GM06990 (cell line): ENCODE measurements around the gene RFTN1.

Experiments used
- DNase-seq: peaks from one replicate; pipeline ENCODE4 v3.0.0-alpha.2; 2011; ENCODE audit not compliant: insufficient read length; ENCODE audit errors: extremely low read depth
- H3K27me3 ChIP-seq: replicated peaks from 2 replicates; pipeline ENCODE4 v1.6.0; 2011; ENCODE audit warnings: low read length; ENCODE audit not compliant: control insufficient read depth, insufficient read depth
- H3K36me3 ChIP-seq: 2 replicates; pipeline ENCODE4 v1.5.1; 2011; ENCODE audit warnings: low read length; ENCODE audit not compliant: control insufficient read depth, insufficient read depth
- H3K4me3 ChIP-seq: replicated peaks from 2 replicates; pipeline ENCODE4 v1.5.1; 2011; ENCODE audit warnings: low read depth, mild to moderate bottlenecking, control low read depth, low read length
- TF ChIP-seq, protein P1 (sequence below): IDR thresholded peaks from 2 replicates; pipeline ENCODE4 v1.5.1; 2011; ENCODE audit warnings: low read length, control low read depth, mild to moderate bottlenecking, inconsistent platforms; ENCODE audit not compliant: insufficient read depth, poor library complexity, severe bottlenecking

RFTN1 gene

DNA sequence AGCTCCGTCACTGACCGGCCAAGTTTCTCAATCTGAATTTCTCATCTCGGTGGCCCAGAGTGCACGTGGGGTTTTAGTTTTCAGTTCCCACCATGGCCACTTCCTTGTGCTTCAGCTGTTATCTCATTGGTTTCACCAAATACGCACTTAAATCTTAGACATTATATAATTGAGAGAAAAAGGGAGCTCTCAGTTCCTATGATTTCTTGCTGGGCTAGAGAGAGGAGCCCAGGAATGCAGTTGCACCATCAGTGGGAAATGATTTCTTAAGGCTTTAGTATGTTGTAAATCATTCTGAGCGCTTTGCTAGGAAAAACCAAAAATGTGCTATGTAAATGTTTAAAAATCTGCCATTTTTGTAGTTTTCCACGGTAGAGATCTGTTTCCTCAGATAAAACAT, 195.3 kb downstream of the RFTN1 start:
- TF ChIP-seq, protein P1, sequence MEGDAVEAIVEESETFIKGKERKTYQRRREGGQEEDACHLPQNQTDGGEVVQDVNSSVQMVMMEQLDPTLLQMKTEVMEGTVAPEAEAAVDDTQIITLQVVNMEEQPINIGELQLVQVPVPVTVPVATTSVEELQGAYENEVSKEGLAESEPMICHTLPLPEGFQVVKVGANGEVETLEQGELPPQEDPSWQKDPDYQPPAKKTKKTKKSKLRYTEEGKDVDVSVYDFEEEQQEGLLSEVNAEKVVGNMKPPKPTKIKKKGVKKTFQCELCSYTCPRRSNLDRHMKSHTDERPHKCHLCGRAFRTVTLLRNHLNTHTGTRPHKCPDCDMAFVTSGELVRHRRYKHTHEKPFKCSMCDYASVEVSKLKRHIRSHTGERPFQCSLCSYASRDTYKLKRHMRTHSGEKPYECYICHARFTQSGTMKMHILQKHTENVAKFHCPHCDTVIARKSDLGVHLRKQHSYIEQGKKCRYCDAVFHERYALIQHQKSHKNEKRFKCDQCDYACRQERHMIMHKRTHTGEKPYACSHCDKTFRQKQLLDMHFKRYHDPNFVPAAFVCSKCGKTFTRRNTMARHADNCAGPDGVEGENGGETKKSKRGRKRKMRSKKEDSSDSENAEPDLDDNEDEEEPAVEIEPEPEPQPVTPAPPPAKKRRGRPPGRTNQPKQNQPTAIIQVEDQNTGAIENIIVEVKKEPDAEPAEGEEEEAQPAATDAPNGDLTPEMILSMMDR, result no peak
- Histone ChIP-seq H3K27me3 (no peaks in the 10 kb centered on the region), H3K4me3 (no peak overlapping the region), H3K36me3 (peaks cover 47% of the 10 kb centered on the region)
- DNase-seq, result no peak

DNA sequence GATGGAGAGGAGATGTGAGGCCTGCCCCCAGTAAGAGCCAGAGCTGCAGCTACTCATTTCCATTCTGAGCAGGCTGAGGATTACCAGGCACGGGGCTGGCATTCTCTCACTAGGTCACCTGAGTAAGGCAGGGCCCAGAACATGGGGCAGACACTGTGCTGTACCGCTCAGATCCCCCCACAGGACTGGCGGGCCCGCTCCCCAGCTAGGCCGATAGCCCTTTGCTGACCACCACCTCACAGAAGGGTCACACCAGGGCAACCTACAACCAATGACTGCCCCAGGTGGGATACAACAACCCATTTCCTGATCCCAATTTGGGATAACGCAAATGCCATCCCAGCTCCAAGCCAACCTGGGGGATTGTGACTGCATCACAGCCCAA, 195.9 kb downstream of the RFTN1 start:
- H3K36me3 ChIP-seq, result peaks cover 40% of the 10 kb centered on the region
- TF ChIP-seq, protein P1, result no peak
- no peaks in the 10 kb centered on the region for H3K27me3 ChIP-seq
- no peak overlapping the region for H3K4me3 ChIP-seq
- DNase-seq, result no peak

DNA sequence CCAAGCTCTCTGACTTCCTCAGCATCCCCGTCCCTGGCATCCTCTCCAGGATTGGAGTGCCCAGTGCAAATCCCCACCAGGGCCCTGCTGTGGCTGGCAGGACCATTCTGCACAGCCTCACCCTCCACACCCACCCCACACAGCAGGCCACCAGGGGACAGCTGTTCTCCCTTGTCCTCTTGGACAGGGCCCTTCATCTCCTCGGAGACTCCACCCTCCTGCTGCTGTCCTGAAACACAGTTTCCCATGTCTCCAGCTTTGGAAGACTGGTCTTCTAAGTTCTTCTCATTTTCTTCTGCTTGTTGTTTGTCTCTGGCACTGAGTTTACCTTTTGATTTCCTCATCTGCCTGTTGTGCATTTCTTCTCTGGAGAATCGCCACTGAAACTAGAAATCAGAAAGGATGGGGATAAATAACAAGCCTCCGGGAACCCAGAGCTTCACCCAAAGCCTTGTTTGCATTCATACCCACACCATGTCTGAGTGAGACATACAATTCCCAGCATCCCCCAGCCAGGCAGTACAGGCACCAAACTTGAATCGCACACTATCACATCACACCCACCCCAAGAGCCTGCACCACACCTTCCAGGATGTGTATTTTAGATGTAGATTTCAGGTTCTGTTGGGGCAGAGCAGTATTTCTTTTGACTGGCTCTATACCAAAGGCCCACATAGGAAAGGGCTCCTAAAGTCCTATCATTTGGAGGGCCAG, 196.5 kb downstream of the RFTN1 start:
- Histone ChIP-seq H3K27me3 (no peaks in the 10 kb centered on the region), H3K4me3 (no peak overlapping the region), H3K36me3 (peaks cover 36% of the 10 kb centered on the region)
- TF ChIP-seq, protein P1, result no peak
- DNase-seq, result no peak

DNA sequence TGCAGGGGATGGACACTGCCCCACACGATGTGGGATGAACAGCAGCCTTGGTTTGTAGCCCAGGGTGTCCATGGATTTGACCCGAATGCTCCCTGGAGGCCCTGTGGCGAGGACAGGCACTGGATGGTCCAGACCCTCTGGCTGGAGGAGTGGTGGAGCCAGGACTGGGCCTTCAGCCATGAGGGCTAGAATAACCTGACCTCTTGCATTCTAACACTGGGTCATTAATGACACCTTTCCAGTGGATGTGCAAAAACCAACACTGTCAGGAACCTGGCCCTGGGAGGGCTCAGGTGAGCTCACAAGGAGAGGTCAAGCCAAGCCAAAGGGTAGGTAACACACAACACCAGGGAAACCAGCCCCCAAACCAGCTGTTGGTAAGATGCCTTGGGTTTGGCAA, 197.1 kb downstream of the RFTN1 start:
- DNase-seq, result no peak
- Histone ChIP-seq H3K4me3 (no peak overlapping the region), H3K27me3 (no peaks in the 10 kb centered on the region), H3K36me3 (peaks cover 32% of the 10 kb centered on the region)
- TF ChIP-seq, protein P1, result no peak

DNA sequence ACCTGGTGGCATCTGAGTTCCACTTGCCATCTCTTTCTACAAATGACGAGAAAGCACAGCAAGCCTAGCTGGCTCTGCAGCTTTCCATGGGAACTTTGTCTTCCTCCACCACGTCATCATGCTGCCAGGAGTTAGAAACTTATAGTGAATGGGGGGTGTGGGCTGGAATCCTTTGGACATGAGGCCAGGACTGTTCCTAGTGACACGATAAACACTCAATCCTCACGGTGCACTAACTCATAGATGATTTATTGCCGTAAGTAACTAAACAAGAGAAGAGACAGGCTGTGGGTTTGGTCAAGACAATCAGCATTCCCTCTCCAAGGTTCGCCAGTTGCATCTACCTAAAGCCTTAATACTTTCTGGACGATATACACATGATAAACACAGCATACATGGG, 197.9 kb downstream of the RFTN1 start:
- Histone ChIP-seq H3K36me3 (peaks cover 26% of the 10 kb centered on the region), H3K27me3 (no peaks in the 10 kb centered on the region), H3K4me3 (no peak overlapping the region)
- DNase-seq, result no peak
- TF ChIP-seq, protein P1, result no peak

DNA sequence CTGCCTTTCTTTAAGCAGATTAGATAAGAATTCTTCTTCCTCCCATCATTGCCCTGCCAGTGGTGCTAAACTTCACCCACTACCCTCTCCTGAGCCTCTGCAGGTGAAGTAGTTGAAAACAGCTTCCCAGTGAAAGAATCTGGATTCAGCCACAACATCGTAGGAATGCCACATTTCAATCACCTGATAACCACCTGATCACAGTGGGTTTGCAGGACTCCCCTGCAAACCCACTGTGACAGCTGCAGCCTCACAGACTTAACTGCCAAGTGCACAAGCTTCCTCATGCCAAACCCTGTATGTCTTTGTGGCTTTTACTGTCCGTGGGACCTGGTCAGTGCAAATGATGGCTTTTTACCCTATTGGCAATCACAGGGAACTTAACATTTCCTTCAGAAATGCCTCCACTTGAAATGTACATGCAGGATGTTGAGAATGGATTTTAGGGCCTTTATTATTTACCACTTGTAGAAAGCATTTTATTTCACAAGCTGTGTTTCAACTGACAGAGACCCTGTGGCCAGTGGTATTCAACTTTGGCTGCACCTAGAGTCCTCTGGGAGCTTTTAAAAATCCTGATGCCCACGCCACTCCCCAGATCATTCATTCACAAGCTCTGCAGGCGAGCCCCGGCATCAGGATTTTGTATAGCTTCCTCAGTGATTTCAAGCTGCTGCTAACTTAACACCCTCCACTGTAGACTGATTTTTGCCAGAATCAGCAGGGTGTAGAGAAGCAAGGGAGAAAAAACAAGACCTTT, 199.4 kb downstream of the RFTN1 start:
- Histone ChIP-seq H3K36me3 (peaks cover 23% of the 10 kb centered on the region), H3K27me3 (no peaks in the 10 kb centered on the region), H3K4me3 (no peak overlapping the region)
- TF ChIP-seq, protein P1, result no peak
- no peak for DNase-seq
